ENCODE data around the gene NOXO1. TPM values are rescaled to one million over a fixed set of nuclear protein-coding genes. Genes with fewer than 3 reads are reported as not detected.

NOXO1 gene
- total RNA-seq = 0.93 and 1.5 TPM in 2 replicates
- long read RNA-seq = 0 reads

GRCh38 chr16:1981398-1981836 is at the start of gene NOXO1:
NOXO1 (minus strand) TSS chr16:1981469; CDS start chr16:1981179, 290 bp downstream.
- Mint-ChIP-seq H3K27me3 (peaks cover 40% of the 10 kb centered on the region), H3K9me3 (ENCODE audit: low read depth) (no peaks in the 10 kb centered on the region), H3K36me3 (ENCODE audit: insufficient read depth) (peaks cover 2% of the 10 kb centered on the region), H3K4me3 (ENCODE audit: low read depth) (peak within 1 kb of the TSS; percentile 16), H3K27ac (no peak within 1 kb of the TSS), H3K4me1 (ENCODE audit: low read depth) (peaks cover 11% of the 10 kb centered on the region)
- TF ChIP-seq CTCF (IDR thresholded peaks at IDR 0.05; ENCODE audit: unreplicated experiment) = no peak
- no peak for DNase-seq (ENCODE audit: low spot score, unreplicated experiment)

GRCh38 chr16:2030036-2030435 is 48.8 kb upstream of the NOXO1 start:
- no peak for TF ChIP-seq CTCF (IDR thresholded peaks at IDR 0.05; ENCODE audit: unreplicated experiment)
- Mint-ChIP-seq H3K9me3 (ENCODE audit: low read depth) (no peaks in the 10 kb centered on the region), H3K27me3 (peaks cover 15% of the 10 kb centered on the region), H3K4me3 (ENCODE audit: low read depth) (no peak overlapping the region), H3K36me3 (ENCODE audit: insufficient read depth) (no peaks in the 10 kb centered on the region), H3K27ac (no peak overlapping the region), H3K4me1 (ENCODE audit: low read depth) (peaks cover 1% of the 10 kb centered on the region)
- DNase-seq (ENCODE audit: low spot score, unreplicated experiment) = no peak

GRCh38 chr16:2029350-2029749 is 48.1 kb upstream of the NOXO1 start:
- Mint-ChIP-seq H3K36me3 (ENCODE audit: insufficient read depth) (no peaks in the 10 kb centered on the region), H3K4me1 (ENCODE audit: low read depth) (peaks cover 1% of the 10 kb centered on the region), H3K4me3 (ENCODE audit: low read depth) (no peak overlapping the region), H3K9me3 (ENCODE audit: low read depth) (no peaks in the 10 kb centered on the region), H3K27ac (no peak overlapping the region), H3K27me3 (peaks cover 17% of the 10 kb centered on the region)
- no peak for TF ChIP-seq CTCF (IDR thresholded peaks at IDR 0.05; ENCODE audit: unreplicated experiment)
- no peak for DNase-seq (ENCODE audit: low spot score, unreplicated experiment)

GRCh38 chr16:2028620-2029220 is 47.5 kb upstream of the NOXO1 start:
- Mint-ChIP-seq H3K27me3 (peaks cover 21% of the 10 kb centered on the region), H3K36me3 (ENCODE audit: insufficient read depth) (no peaks in the 10 kb centered on the region), H3K4me3 (ENCODE audit: low read depth) (no peak overlapping the region), H3K9me3 (ENCODE audit: low read depth) (no peaks in the 10 kb centered on the region), H3K27ac (peak overlapping the region; percentile 45), H3K4me1 (ENCODE audit: low read depth) (peaks cover 1% of the 10 kb centered on the region)
- DNase-seq (ENCODE audit: low spot score, unreplicated experiment) = no peak
- TF ChIP-seq CTCF (IDR thresholded peaks at IDR 0.05; ENCODE audit: unreplicated experiment) = no peak

- DNase-seq (ENCODE audit: low spot score, unreplicated experiment) = no peak
- no peak for TF ChIP-seq CTCF (IDR thresholded peaks at IDR 0.05; ENCODE audit: unreplicated experiment)
- H3K4me3 Mint-ChIP-seq (ENCODE audit: low read depth) = no peak overlapping the region
- no peak overlapping the region for H3K27ac Mint-ChIP-seq
- peaks cover 21% of the 10 kb centered on the region for H3K27me3 Mint-ChIP-seq
- peaks cover 1% of the 10 kb centered on the region for H3K4me1 Mint-ChIP-seq (ENCODE audit: low read depth)
- no peaks in the 10 kb centered on the region for H3K9me3 Mint-ChIP-seq (ENCODE audit: low read depth)
- no peaks in the 10 kb centered on the region for H3K36me3 Mint-ChIP-seq (ENCODE audit: insufficient read depth)
Observed at GRCh38 chr16:2028146-2028545, 46.9 kb upstream of the NOXO1 start.
